ENCODE measurements around the gene SLC16A3. TPM values are rescaled to one million over a fixed set of nuclear protein-coding genes. Genes with fewer than 3 reads are reported as not detected.

SLC16A3 gene
- total and polyA plus RNA-seq, 9 of the 15 experiments (the other 6 are each of a cell fraction or from before 2014, with no cell fraction given) = 0.11 to 5.4 (median 1.2) TPM; not detected in 2

DNA sequence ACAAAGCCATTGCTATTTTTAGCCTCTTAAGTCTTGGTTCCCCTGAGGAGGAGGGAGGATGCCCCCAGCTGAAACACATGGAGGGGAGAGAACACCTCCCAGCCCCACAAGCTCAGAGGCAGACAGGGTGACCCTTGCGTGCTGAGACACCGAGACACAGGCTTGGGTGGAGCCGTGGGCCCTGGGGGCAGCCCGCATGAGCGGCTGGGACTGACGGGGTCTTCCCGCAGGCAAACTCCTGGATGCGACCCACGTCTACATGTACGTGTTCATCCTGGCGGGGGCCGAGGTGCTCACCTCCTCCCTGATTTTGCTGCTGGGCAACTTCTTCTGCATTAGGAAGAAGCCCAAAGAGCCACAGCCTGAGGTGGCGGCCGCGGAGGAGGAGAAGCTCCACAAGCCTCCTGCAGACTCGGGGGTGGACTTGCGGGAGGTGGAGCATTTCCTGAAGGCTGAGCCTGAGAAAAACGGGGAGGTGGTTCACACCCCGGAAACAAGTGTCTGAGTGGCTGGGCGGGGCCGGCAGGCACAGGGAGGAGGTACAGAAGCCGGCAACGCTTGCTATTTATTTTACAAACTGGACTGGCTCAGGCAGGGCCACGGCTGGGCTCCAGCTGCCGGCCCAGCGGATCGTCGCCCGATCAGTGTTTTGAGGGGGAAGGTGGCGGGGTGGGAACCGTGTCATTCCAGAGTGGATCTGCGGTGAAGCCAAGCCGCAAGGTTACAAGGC lies 9.8 kb downstream of the SLC16A3 start (continued):
- peak; percentile 55; the same call in 1 of the 2 replicates for TF ChIP-seq JUND (IDR thresholded peaks at IDR 0.05; ENCODE audit: borderline replicate concordance, low read depth, low read length)
- TF ChIP-seq JUND (tag; IDR thresholded peaks at IDR 0.05; ENCODE audit: borderline replicate concordance, low read depth, low read length) = no peak; the same call in 2 of the 3 replicates
- TF ChIP-seq PHTF2 (CRISPR knock-in tag; IDR thresholded peaks at IDR 0.05) = no peak
- no peak for TF ChIP-seq ZNF316 (IDR thresholded peaks at IDR 0.05)
- TF ChIP-seq SOX6 (IDR thresholded peaks at IDR 0.05) = 0 out of 2 replicates have a peak, but pooled peaks have one; percentile 10
- TF ChIP-seq ZNF407 (IDR thresholded peaks at IDR 0.05; ENCODE audit: low read depth) = no peak
- TF ChIP-seq ZNF586 (CRISPR knock-in tag; conservative IDR thresholded peaks at IDR 0.05) = no peak
- TF ChIP-seq ZNF398 (CRISPR knock-in tag; IDR thresholded peaks at IDR 0.05) = no peak
- TF ChIP-seq ETV5 (CRISPR knock-in tag; IDR thresholded peaks at IDR 0.05; ENCODE audit: low read depth) = peak; percentile 89
- TF ChIP-seq FOXP1 (CRISPR knock-in tag; IDR thresholded peaks at IDR 0.05) = 0 out of 2 replicates have a peak, but pooled peaks have one; percentile 20
- TF ChIP-seq, protein P1, sequence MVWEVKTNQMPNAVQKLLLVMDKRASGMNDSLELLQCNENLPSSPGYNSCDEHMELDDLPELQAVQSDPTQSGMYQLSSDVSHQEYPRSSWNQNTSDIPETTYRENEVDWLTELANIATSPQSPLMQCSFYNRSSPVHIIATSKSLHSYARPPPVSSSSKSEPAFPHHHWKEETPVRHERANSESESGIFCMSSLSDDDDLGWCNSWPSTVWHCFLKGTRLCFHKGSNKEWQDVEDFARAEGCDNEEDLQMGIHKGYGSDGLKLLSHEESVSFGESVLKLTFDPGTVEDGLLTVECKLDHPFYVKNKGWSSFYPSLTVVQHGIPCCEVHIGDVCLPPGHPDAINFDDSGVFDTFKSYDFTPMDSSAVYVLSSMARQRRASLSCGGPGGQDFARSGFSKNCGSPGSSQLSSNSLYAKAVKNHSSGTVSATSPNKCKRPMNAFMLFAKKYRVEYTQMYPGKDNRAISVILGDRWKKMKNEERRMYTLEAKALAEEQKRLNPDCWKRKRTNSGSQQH (CRISPR knock-in tag; IDR thresholded peaks at IDR 0.05) = 0 out of 2 replicates have a peak, but pooled peaks have one; percentile 17
- 0 out of 4 replicates have a peak, but pooled peaks of 1 of the 2 experiments have one; percentile 58 for TF ChIP-seq TEAD1 (CRISPR knock-in tag; IDR thresholded peaks at IDR 0.05)
- TF ChIP-seq TEAD4 (IDR thresholded peaks at IDR 0.05; ENCODE audit: low read length) = no peak
- TF ChIP-seq TEAD4 (CRISPR knock-in tag; IDR thresholded peaks at IDR 0.05; ENCODE audit: borderline replicate concordance) = no peak
